GM12878 (cell line): Measurements from ENCODE around the gene GSG1. TPM values are rescaled to one million over a fixed set of nuclear protein-coding genes. Genes with fewer than 3 reads are reported as not detected.

ENCODE experiments used
- ATAC-seq: fragments of 200-7000 bp; cut with Tn5 transposase; 3 replicates; pipeline ENCODE4 v1.9.1; 2020; ENCODE audit warnings: mild to moderate bottlenecking, moderate library complexity
- BruUV-seq: library from RNA; stranded (reverse); fragments of 400-500 nt; replicated peaks from 2 replicates; lab custom pipeline; 2021; lab: Mats Ljungman, UMichigan
- CTCF ChIA-PET: fragments of 300-600 bp; sonication (Branson Sonifier 250); formaldehyde crosslinking; extraction: SDS; loops from one replicate; lab custom pipeline; 2021; ENCODE audit warnings: inconsistent platforms; lab: Yijun Ruan, JAX
- POLR2A ChIA-PET: fragments of 350-600 bp; formaldehyde crosslinking; extraction: SDS; loops from one replicate; lab custom pipeline; 2021; ENCODE audit warnings: inconsistent platforms; lab: Charles Lee
- RAD21 ChIA-PET: fragments of 300-600 bp; sonication (Branson Sonifier 250); formaldehyde crosslinking; loops from one replicate; lab custom pipeline; 2023; ENCODE audit warnings: antibody characterized with exemption; ENCODE audit not compliant: unreplicated experiment; lab: Charles Lee
- SMC1A ChIA-PET: fragments of 300-600 bp; sonication (Branson Sonifier 250); formaldehyde crosslinking; loops from one replicate; lab custom pipeline; 2023; ENCODE audit not compliant: unreplicated experiment, uncharacterized antibody; lab: Charles Lee
- DNase-seq: peaks from one replicate; pipeline ENCODE4 v3.0.0-alpha.2; 2011; ENCODE audit warnings: low read depth, low spot score
- FAIRE-seq: peaks from 3 replicates; lab custom pipeline; 2011; peaks lifted over from hg19 to GRCh38; lab: Jason Lieb, UNC
- H2AFZ ChIP-seq: 2 replicates; pipeline ENCODE4 v1.6.0; 2011; ENCODE audit warnings: low read depth, low read length, control low read depth; ENCODE audit not compliant: control insufficient read depth
- H3K27ac ChIP-seq: 2 replicates; pipeline ENCODE4 v1.5.1; 2011; ENCODE audit warnings: control low read depth; ENCODE audit not compliant: control insufficient read depth, insufficient read depth
- H3K27me3 ChIP-seq, 2 experiments: replicated peaks in 1 of 2; 2 replicates each; pipeline versions ENCODE4 v1.6.0 to v1.6.1; 2011; ENCODE audit warnings: low read length in 1 of 2; ENCODE audit not compliant: control insufficient read depth in 2 of 2, insufficient read depth in 2 of 2
- H3K36me3 ChIP-seq, 2 experiments: 2 replicates each; pipeline ENCODE4 v1.5.1; 2011; ENCODE audit warnings: low read length in 1 of 2; ENCODE audit not compliant: control insufficient read depth in 2 of 2, insufficient read depth in 2 of 2
- H3K4me1 ChIP-seq: 2 replicates; pipeline ENCODE4 v1.6.1; 2011; ENCODE audit warnings: mild to moderate bottlenecking, low read length, moderate library complexity, mixed read lengths; ENCODE audit not compliant: control insufficient read depth, insufficient read depth
- H3K4me2 ChIP-seq: 2 replicates; pipeline ENCODE4 v1.6.0; 2011; ENCODE audit warnings: control low read depth; ENCODE audit not compliant: control insufficient read depth, insufficient read depth
- H3K4me3 ChIP-seq: fragments of 200-600 bp; sonication (generic); 2 replicates; pipeline ENCODE4 v1.5.1; 2016
- H3K79me2 ChIP-seq: 2 replicates; pipeline ENCODE4 v1.6.0; 2011; ENCODE audit warnings: low read length; ENCODE audit not compliant: control insufficient read depth, insufficient read depth
- H3K9ac ChIP-seq: 2 replicates; pipeline ENCODE4 v1.8.0; 2011; ENCODE audit warnings: low read length, control low read depth, mixed read lengths; ENCODE audit not compliant: control insufficient read depth, insufficient read depth
- H3K9me3 ChIP-seq: replicated peaks from 3 replicates; pipeline ENCODE4 v1.5.1; 2011; ENCODE audit warnings: mild to moderate bottlenecking, low read length; ENCODE audit not compliant: control insufficient read depth, insufficient read depth
- H4K20me1 ChIP-seq: 2 replicates; pipeline ENCODE4 v1.6.0; 2011; ENCODE audit not compliant: control insufficient read depth, insufficient read depth
- CHD2 ChIP-seq: IDR thresholded peaks from 2 replicates; pipeline ENCODE4 v1.6.1; 2011; ENCODE audit warnings: low read depth, low read length, improper control_type of control experiment, borderline replicate concordance
- CREB1 ChIP-seq: IDR thresholded peaks from 2 replicates; pipeline ENCODE4 v1.6.1; 2012; ENCODE audit warnings: low read depth, mild to moderate bottlenecking, inconsistent platforms
- CUX1 ChIP-seq: IDR thresholded peaks from 2 replicates; pipeline ENCODE4 v1.6.1; 2012; ENCODE audit warnings: improper control_type of control experiment, low read depth, low read length; ENCODE audit not compliant: insufficient replicate concordance
- EED ChIP-seq: sonication (generic); IDR thresholded peaks from 2 replicates; pipeline ENCODE4 v1.6.1; 2016; ENCODE audit warnings: antibody characterized with exemption, low read depth
- ETV6 ChIP-seq, 2 experiments: fragments of 450-650 bp in 1 of 2; IDR thresholded peaks in 1 of 2; conservative IDR thresholded peaks in 1 of 2; 2 replicates each; pipeline ENCODE4 v1.6.1; 2014; ENCODE audit warnings: antibody characterized with exemption in 1 of 2, borderline replicate concordance in 1 of 2, low read depth in 1 of 2, mild to moderate bottlenecking in 1 of 2, moderate library complexity in 1 of 2
- IKZF1 ChIP-seq: fragments of 450-650 bp; conservative IDR thresholded peaks from 2 replicates; pipeline ENCODE4 v1.6.1; 2017; ENCODE audit warnings: antibody characterized with exemption, mild to moderate bottlenecking
- IRF4 ChIP-seq: IDR thresholded peaks from 2 replicates; pipeline ENCODE4 v1.6.1; 2011; ENCODE audit warnings: low read depth, low read length
- JUNB ChIP-seq: IDR thresholded peaks from 2 replicates; pipeline ENCODE4 v1.6.1; 2016; ENCODE audit warnings: antibody characterized with exemption, mild to moderate bottlenecking
- JUND ChIP-seq: IDR thresholded peaks from 2 replicates; pipeline ENCODE4 v1.6.1; 2012; ENCODE audit warnings: low read depth, mild to moderate bottlenecking, low read length, improper control_type of control experiment, moderate library complexity
- MEF2A ChIP-seq: IDR thresholded peaks from 2 replicates; pipeline ENCODE4 v1.6.1; 2011; ENCODE audit warnings: low read depth, mild to moderate bottlenecking, low read length, moderate library complexity; ENCODE audit not compliant: insufficient read depth
- MTA2 ChIP-seq: fragments of 450-650 bp; IDR thresholded peaks from 2 replicates; pipeline ENCODE4 v1.6.1; 2016; ENCODE audit warnings: low read depth, mild to moderate bottlenecking, moderate library complexity
- MTA3 ChIP-seq: IDR thresholded peaks from 2 replicates; pipeline ENCODE4 v1.6.1; 2012; ENCODE audit warnings: low read length, inconsistent platforms, borderline replicate concordance
- MXI1 ChIP-seq: fragments of 150-350 bp; IDR thresholded peaks from 2 replicates; pipeline ENCODE4 v1.6.1; 2011; ENCODE audit warnings: low read depth, mild to moderate bottlenecking, inconsistent platforms, low read length, improper control_type of control experiment
- PAX8 ChIP-seq: fragments of 450-650 bp; IDR thresholded peaks from 2 replicates; pipeline ENCODE4 v1.6.1; 2017; ENCODE audit warnings: mild to moderate bottlenecking, moderate library complexity
- POLR2AphosphoS5 ChIP-seq: IDR thresholded peaks from 2 replicates; pipeline ENCODE4 v1.6.1; 2011; ENCODE audit warnings: mild to moderate bottlenecking, low read length, inconsistent platforms
- RAD51 ChIP-seq: fragments of 450-650 bp; IDR thresholded peaks from 2 replicates; pipeline ENCODE4 v1.6.1; 2016; ENCODE audit warnings: moderate library complexity, mild to moderate bottlenecking, inconsistent platforms
- RCOR1 ChIP-seq: conservative IDR thresholded peaks from 2 replicates; pipeline ENCODE4 v1.6.1; 2012; ENCODE audit warnings: low read depth, low read length, improper control_type of control experiment
- SIX5 ChIP-seq: IDR thresholded peaks from 2 replicates; pipeline ENCODE4 v1.6.1; 2011; ENCODE audit warnings: mild to moderate bottlenecking, low read depth, low read length, moderate library complexity; ENCODE audit not compliant: severe bottlenecking
- SPI1 ChIP-seq: IDR thresholded peaks from 2 replicates; pipeline ENCODE4 v1.6.1; 2011; ENCODE audit warnings: low read depth, mild to moderate bottlenecking, low read length, moderate library complexity, borderline replicate concordance; ENCODE audit not compliant: insufficient read depth
- STAT3 ChIP-seq: IDR thresholded peaks from 2 replicates; pipeline ENCODE4 v1.6.1; 2011; ENCODE audit warnings: low read depth, low read length, improper control_type of control experiment
- SUZ12 ChIP-seq: fragments of 200-600 bp; sonication (generic); IDR thresholded peaks from one replicate; pipeline ENCODE4 v1.6.1; 2018; ENCODE audit warnings: antibody characterized with exemption, mild to moderate bottlenecking; ENCODE audit not compliant: unreplicated experiment
- WGBS: methylation state at CpG from one replicate; pipeline ENCODE4 v1.1.6; 2016; ENCODE audit warnings: low lambda C conversion rate; ENCODE audit not compliant: insufficient replicate concordance, insufficient coverage; ENCODE audit errors: missing lambda C conversion rate; 5-methylcytosine and 5-hydroxymethylcytosine counted together
- in situ Hi-C: fragments of 300-500 bp; cut with MboI; formaldehyde crosslinking; loops from 9 replicates; pipeline ENCODE4 v1.14.3; 2018; ENCODE audit warnings: mixed read lengths
- intact Hi-C: fragments of 100-400 bp; cut with micrococcal nuclease; formaldehyde crosslinking; loops from one replicate; pipeline ENCODE4 v1.14.2; 2022; ENCODE audit not compliant: unreplicated experiment
- polyA plus RNA-seq, 11 experiments: library from polyadenylated mRNA; depleted of rRNA in 4 of 11; unstranded in 6 of 11; stranded (reverse) in 5 of 11; fragments of >200 nt; fragmentation: Nextera tagmentation in 4 of 11; fragmentation: Illumina TruSeq in 1 of 11; extraction: Ambion mirVana in 4 of 11; extraction: Trizol in 1 of 11; gene quantifications; 1 replicate in 1 of 11; 2 replicates in 10 of 11; pipeline versions ENCODE4 v1.2.1 to v1.2.3, GENCODE V29; 2011 to 2016; ENCODE audit warnings: inconsistent platforms in 2 of 11, missing spikeins in 2 of 11, low read depth in 1 of 11
- total RNA-seq, 4 experiments: library from RNA; depleted of rRNA in 3 of 4; stranded (reverse); fragments of >200 nt in 3 of 4; fragmentation: Illumina TruSeq in 1 of 4; extraction: Trizol in 1 of 4; gene quantifications; 2 replicates each; pipeline versions ENCODE4 v1.2.1 to v1.2.3, GENCODE V29; 2013 to 2021
- TF ChIP-seq, protein P1 (sequence below): IDR thresholded peaks from 2 replicates; pipeline ENCODE4 v1.6.1; 2012; ENCODE audit warnings: low read depth, low read length, improper control_type of control experiment

The GSG1 gene
- total and polyA plus RNA-seq, 10 of the 15 experiments (the other 5 are each of a cell fraction or from before 2014, with no cell fraction given): not detected

GRCh38 chr12:13094367-13094766 lies 9.1 kb downstream of the GSG1 start:
- H3K27me3 ChIP-seq: no peaks in the 10 kb centered on the region
- H3K9me3 ChIP-seq: no peaks in the 10 kb centered on the region; the same call in 2 of the 3 replicates
- H2AFZ ChIP-seq: no peak overlapping the region
- H3K4me3 ChIP-seq: no peak overlapping the region
- peak overlapping the region; percentile 22; the same call in 1 of the 2 replicates for H3K4me2 ChIP-seq
- no peaks in the 10 kb centered on the region for H3K79me2 ChIP-seq
- RAD21 ChIA-PET: no interaction called here
- POLR2A ChIA-PET: no interaction called here
- intact Hi-C loops: no loop called here
- no peaks in the 10 kb centered on the region for H3K36me3 ChIP-seq
- H3K9ac ChIP-seq: no peak overlapping the region
- H4K20me1 ChIP-seq: no peaks in the 10 kb centered on the region
- peak; percentile 45 for ATAC-seq
- CTCF ChIA-PET: no interaction called here
- no peak for DNase-seq
- SMC1A ChIA-PET: interaction anchor here (1.2 to 1.4 kb wide), 2 partner anchors 10 to 118 kb away, joined by 3 to 5 read pairs; no protein-coding TSS in a partner anchor
- H3K27ac ChIP-seq: no peak overlapping the region
- in situ Hi-C loops: no loop called here
- no TSS peak for BruUV-seq
- peak; percentile 74 for FAIRE-seq
- WGBS: 2% methylated on average over 3 of the region's 3 CpGs
- H3K4me1 ChIP-seq: peaks cover 31% of the 10 kb centered on the region
- TF ChIP-seq CREB1 (no peak), PAX8 (no peak), SIX5 (no peak), RAD51 (no peak), JUND (no peak), CUX1 (no peak), RCOR1 (no peak), MXI1 (no peak), CHD2 (no peak), JUNB (peak; percentile 83), IKZF1 (no peak), EED (0 out of 2 replicates have a peak, but pooled peaks have one; percentile 42), MTA2 (no peak), POLR2AphosphoS5 (no peak), STAT3 (no peak), IRF4 (0 out of 2 replicates have a peak, but pooled peaks have one; percentile 39), ETV6 (conservative IDR thresholded peaks at IDR 0.05 in 1 of 2, IDR thresholded peaks at IDR 0.05 in 1 of 2; ENCODE audit: borderline replicate concordance in 1 of 2, low read depth in 1 of 2) (no peak), SPI1 (peak; percentile 87), MEF2A (peak; percentile 81; the same call in 1 of the 2 replicates), MTA3 (0 out of 2 replicates have a peak, but pooled peaks have one; percentile 48), SUZ12 (no peak)
- TF ChIP-seq, protein P1, sequence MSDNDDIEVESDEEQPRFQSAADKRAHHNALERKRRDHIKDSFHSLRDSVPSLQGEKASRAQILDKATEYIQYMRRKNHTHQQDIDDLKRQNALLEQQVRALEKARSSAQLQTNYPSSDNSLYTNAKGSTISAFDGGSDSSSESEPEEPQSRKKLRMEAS: no peak
